HepG2 (cell line): ENCODE measurements around the gene C3orf18. TPM values are rescaled to one million over a fixed set of nuclear protein-coding genes. Genes with fewer than 3 reads are reported as not detected.

ENCODE experiments used
- ARID4A ChIP-seq: sonication (generic); formaldehyde crosslinking; IDR thresholded peaks from 2 replicates; pipeline ENCODE4 v1.5.0; 2020; ENCODE audit warnings: mild to moderate bottlenecking, missing genetic modification reagents, borderline replicate concordance
- DMAP1 ChIP-seq: IDR thresholded peaks from 2 replicates; pipeline ENCODE4 v1.6.1; 2016
- HINFP ChIP-seq: sonication (generic); formaldehyde crosslinking; IDR thresholded peaks from 2 replicates; pipeline ENCODE4 v1.4.0; 2020; ENCODE audit warnings: low read depth, mild to moderate bottlenecking, missing genetic modification reagents
- KDM5B ChIP-seq: sonication (generic); formaldehyde crosslinking; IDR thresholded peaks from 2 replicates; pipeline ENCODE4 v1.4.0; 2020; ENCODE audit warnings: missing genetic modification reagents, mild to moderate bottlenecking, borderline replicate concordance
- MED1 ChIP-seq: sonication (generic); formaldehyde crosslinking; IDR thresholded peaks from 2 replicates; pipeline ENCODE4 v1.4.0; 2020; ENCODE audit warnings: missing genetic modification reagents
- MYC ChIP-seq: sonication (generic); formaldehyde crosslinking; IDR thresholded peaks from 2 replicates; pipeline ENCODE4 v1.9.0; 2021; ENCODE audit warnings: missing genetic modification reagents, borderline replicate concordance
- NFIB ChIP-seq: sonication (generic); formaldehyde crosslinking; IDR thresholded peaks from 2 replicates; pipeline ENCODE4 v1.9.0; 2021; ENCODE audit warnings: missing genetic modification reagents, mild to moderate bottlenecking, borderline replicate concordance
- NR2F2 ChIP-seq: IDR thresholded peaks from 2 replicates; pipeline ENCODE4 v1.6.1; 2012; ENCODE audit warnings: low read depth, inconsistent platforms, borderline replicate concordance
- PAXIP1 ChIP-seq: sonication (generic); formaldehyde crosslinking; conservative IDR thresholded peaks from 2 replicates; pipeline ENCODE4 v1.4.0; 2020; ENCODE audit warnings: mild to moderate bottlenecking, missing genetic modification reagents, moderate library complexity
- RARA ChIP-seq: IDR thresholded peaks from 2 replicates; pipeline ENCODE4 v1.6.1; 2016; ENCODE audit warnings: missing genetic modification reagents, missing compliant biosample characterization
- RXRA ChIP-seq: sonication (generic); formaldehyde crosslinking; IDR thresholded peaks from 2 replicates; pipeline ENCODE4 v1.5.1; 2020; ENCODE audit warnings: missing genetic modification reagents
- TRIM24 ChIP-seq: sonication (generic); formaldehyde crosslinking; IDR thresholded peaks from 2 replicates; pipeline ENCODE4 v1.8.0; 2022; ENCODE audit warnings: mild to moderate bottlenecking, missing genetic modification reagents
- ZFP91 ChIP-seq: sonication (generic); formaldehyde crosslinking; IDR thresholded peaks from 2 replicates; pipeline ENCODE4 v1.9.0; 2022; ENCODE audit warnings: missing genetic modification reagents, mild to moderate bottlenecking, borderline replicate concordance
- ZNF740 ChIP-seq: sonication (generic); formaldehyde crosslinking; IDR thresholded peaks from 2 replicates; pipeline ENCODE4 v1.4.0; 2020; ENCODE audit warnings: missing genetic modification reagents
- polyA plus RNA-seq, 8 experiments: library from polyadenylated mRNA; depleted of rRNA in 3 of 8; stranded (reverse) in 7 of 8; unstranded in 1 of 8; fragments of >200 nt; fragmentation: Illumina TruSeq in 4 of 8; extraction: Trizol in 4 of 8; gene quantifications; 2 replicates each; pipeline versions ENCODE4 v1.2.1 to v1.2.3, GENCODE V29; 2011 to 2016; ENCODE audit warnings: low read depth in 4 of 8, missing spikeins in 1 of 8, mixed read lengths in 1 of 8; ENCODE audit not compliant: insufficient read depth in 1 of 8
- total RNA-seq, 5 experiments: library from RNA; depleted of rRNA; stranded (reverse); fragments of >200 nt; fragmentation: Illumina TruSeq; extraction: Trizol; gene quantifications; 2 replicates each; pipeline ENCODE4 v1.2.3, GENCODE V29; 2016; ENCODE audit warnings: low read depth in 1 of 5

Gene C3orf18
- total and polyA plus RNA-seq, 2 of the 13 experiments (the other 11 are each of a cell fraction or from before 2014, with no cell fraction given): 1.6 to 4.8 TPM

GRCh38 chr3:50515565-50516439 lies 51.7 kb downstream of the C3orf18 start (continued):
- TF ChIP-seq ARID4A (CRISPR knock-in tag) (peak; percentile 28; the same call in 1 of the 2 replicates), NR2F2 (0 out of 2 replicates have a peak, but pooled peaks have one; percentile 25), HINFP (CRISPR knock-in tag) (no peak), RARA (CRISPR knock-in tag) (no peak), DMAP1 (CRISPR knock-in tag) (no peak), MED1 (CRISPR knock-in tag) (peak; percentile 38; the same call in 1 of the 2 replicates), ZFP91 (CRISPR knock-in tag) (peak; percentile 55; the same call in 1 of the 2 replicates), RXRA (peak; percentile 30; the same call in 1 of the 2 replicates), PAXIP1 (peak; percentile 77), MYC (CRISPR knock-in tag) (peak; percentile 44; the same call in 1 of the 2 replicates), NFIB (CRISPR knock-in tag) (0 out of 2 replicates have a peak, but pooled peaks have one; percentile 29), ZNF740 (CRISPR knock-in tag) (peak; percentile 33; the same call in 1 of the 2 replicates), TRIM24 (CRISPR knock-in tag) (no peak), KDM5B (CRISPR knock-in tag) (no peak)
